Measurements from ENCODE around the gene PPP1R15B. TPM values are rescaled to one million over a fixed set of nuclear protein-coding genes. Genes with fewer than 3 reads are reported as not detected.

PPP1R15B gene
- total RNA-seq, 2 experiments from 2014 or later: 76.0 to 76.1 TPM

- H3K9me3 Mint-ChIP-seq: no peaks in the 10 kb centered on the region
- peaks cover 14% of the 10 kb centered on the region for H3K4me1 Mint-ChIP-seq
- H3K4me3 Mint-ChIP-seq: no peak overlapping the region
- CTCF ChIA-PET: no interaction called here
- no peak for DNase-seq
- no peaks in the 10 kb centered on the region for H3K36me3 Mint-ChIP-seq (ENCODE audit: low read depth)
- peaks cover 8% of the 10 kb centered on the region for H3K27me3 Mint-ChIP-seq
- POLR2A ChIA-PET: no interaction called here
- no peak overlapping the region for H3K27ac Mint-ChIP-seq
These were observed 44.9 kb downstream of the PPP1R15B start for GRCh38 chr1:204366759-204367158.

GRCh38 chr1:204363335-204364114 lies 48.1 kb downstream of the PPP1R15B start:
- ChIA-PET CTCF (interaction anchor here (0.6 to 6.0 kb wide), 43 partner anchors 9 to 1009 kb away, joined by 3 to 40 read pairs (median 4); partner anchors contain the start of genes ATP2B4, GOLT1A, PIK3C2B and REN), POLR2A (interaction anchor here (0.9 kb wide), 1 partner anchor 14 kb away, joined by 3 read pairs; no protein-coding TSS in a partner anchor)
- H3K4me3 Mint-ChIP-seq: peak overlapping the region; percentile 31
- peaks cover 10% of the 10 kb centered on the region for H3K27me3 Mint-ChIP-seq
- DNase-seq: peak; percentile 76
- no peaks in the 10 kb centered on the region for H3K9me3 Mint-ChIP-seq
- H3K36me3 Mint-ChIP-seq (ENCODE audit: low read depth): no peaks in the 10 kb centered on the region
- peaks cover 11% of the 10 kb centered on the region for H3K4me1 Mint-ChIP-seq
- no peak overlapping the region for H3K27ac Mint-ChIP-seq

- Mint-ChIP-seq H3K27ac (peak overlapping the region; percentile 27), H3K27me3 (peaks cover 10% of the 10 kb centered on the region), H3K4me1 (peaks cover 11% of the 10 kb centered on the region), H3K36me3 (ENCODE audit: low read depth) (no peaks in the 10 kb centered on the region), H3K4me3 (peak overlapping the region; percentile 31), H3K9me3 (no peaks in the 10 kb centered on the region)
- no peak for DNase-seq
- CTCF ChIA-PET: interaction anchor here (0.6 to 6.0 kb wide), 38 partner anchors 8 to 1010 kb away, joined by 3 to 40 read pairs (median 4); partner anchors contain the start of genes ATP2B4, GOLT1A, PIK3C2B and REN
- POLR2A ChIA-PET: interaction anchor here (0.9 kb wide), 1 partner anchor 15 kb away, joined by 3 read pairs; no protein-coding TSS in a partner anchor
These were observed 48.7 kb downstream of the PPP1R15B start for GRCh38 chr1:204362984-204363334.

DNA sequence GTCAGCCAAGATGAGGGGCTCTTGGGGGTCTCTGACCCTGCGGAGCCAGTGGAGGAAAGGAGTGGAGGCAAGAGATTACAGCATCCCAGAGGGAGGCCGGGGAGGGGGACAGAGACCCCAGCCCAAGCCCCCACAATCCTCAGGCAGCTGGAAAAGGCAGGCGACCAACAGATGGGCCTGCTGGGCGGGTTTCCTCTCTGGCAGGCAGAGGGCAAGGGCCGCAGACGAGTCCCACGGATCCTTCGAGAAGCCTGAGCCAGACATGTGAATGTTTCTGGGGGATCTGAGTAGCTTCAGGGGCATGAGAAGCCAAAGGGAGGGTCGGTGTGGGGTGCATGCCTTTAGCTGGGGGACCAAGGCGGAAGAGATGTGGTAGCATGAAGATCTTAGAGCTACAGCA lies 49.8 kb downstream of the PPP1R15B start:
- no peaks in the 10 kb centered on the region for H3K9me3 Mint-ChIP-seq
- H3K27me3 Mint-ChIP-seq: peaks cover 10% of the 10 kb centered on the region
- no peak overlapping the region for H3K27ac Mint-ChIP-seq
- no peaks in the 10 kb centered on the region for H3K36me3 Mint-ChIP-seq (ENCODE audit: low read depth)
- H3K4me1 Mint-ChIP-seq: peaks cover 11% of the 10 kb centered on the region
- ChIA-PET POLR2A (no interaction called here), CTCF (interaction anchor here (0.5 to 6.0 kb wide), 4 partner anchors 14 to 198 kb away, joined by 3 to 40 read pairs (median 14); no protein-coding TSS in a partner anchor)
- DNase-seq: no peak
- no peak overlapping the region for H3K4me3 Mint-ChIP-seq

DNA sequence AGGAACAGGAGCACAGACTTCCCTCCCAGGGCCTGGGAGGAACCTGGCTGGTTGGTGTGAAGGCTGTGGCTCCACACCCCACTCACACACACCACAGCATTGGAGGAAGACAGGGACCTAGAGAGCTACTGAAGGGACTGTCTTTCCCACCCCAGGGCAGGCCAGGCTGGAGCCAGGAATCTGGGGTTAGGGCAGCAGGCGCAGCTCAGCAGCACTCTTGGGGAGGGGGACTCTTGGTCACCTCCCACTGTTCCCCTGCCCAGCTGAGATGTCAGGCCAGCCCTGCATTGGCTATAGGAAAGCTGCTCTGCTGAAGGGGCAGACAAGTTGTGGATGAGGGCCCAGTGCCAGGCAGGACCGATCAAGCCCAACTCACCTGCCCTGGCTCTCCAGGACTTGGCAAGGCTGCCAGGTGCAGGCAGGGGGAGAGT lies 50.3 kb downstream of the PPP1R15B start:
- H3K4me3 Mint-ChIP-seq: no peak overlapping the region
- no peak for DNase-seq
- H3K36me3 Mint-ChIP-seq (ENCODE audit: low read depth): no peaks in the 10 kb centered on the region
- no peaks in the 10 kb centered on the region for H3K9me3 Mint-ChIP-seq
- H3K4me1 Mint-ChIP-seq: peaks cover 11% of the 10 kb centered on the region
- ChIA-PET CTCF (interaction anchor here (0.5 to 6.0 kb wide), 3 partner anchors 70 to 198 kb away, joined by 3 to 40 read pairs (median 23); no protein-coding TSS in a partner anchor), POLR2A (no interaction called here)
- peaks cover 10% of the 10 kb centered on the region for H3K27me3 Mint-ChIP-seq
- no peak overlapping the region for H3K27ac Mint-ChIP-seq

DNA sequence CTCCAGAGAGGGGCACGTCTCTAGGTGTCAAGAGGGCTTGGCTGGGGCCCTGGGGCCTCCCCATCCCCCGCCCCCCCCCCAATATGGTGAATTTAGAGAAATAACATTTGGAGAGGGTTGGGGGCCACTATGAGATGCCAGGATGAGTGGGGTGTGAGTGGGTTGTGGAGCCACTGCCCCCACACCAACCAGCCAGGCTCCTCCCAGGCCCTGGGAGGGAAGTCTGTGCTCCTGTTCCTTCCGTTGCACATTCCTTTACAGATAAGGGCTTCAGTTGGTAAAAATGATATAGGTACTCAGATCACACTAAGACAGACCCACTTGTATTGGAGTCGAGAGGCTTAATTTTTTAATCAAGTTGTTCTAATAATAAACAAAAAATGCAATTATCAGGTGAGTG lies 51.3 kb downstream of the PPP1R15B start:
- POLR2A ChIA-PET: no interaction called here
- H3K9me3 Mint-ChIP-seq: no peaks in the 10 kb centered on the region
- peaks cover 8% of the 10 kb centered on the region for H3K27me3 Mint-ChIP-seq
- no peak for DNase-seq
- H3K4me1 Mint-ChIP-seq: peaks cover 11% of the 10 kb centered on the region
- H3K27ac Mint-ChIP-seq: no peak overlapping the region
- H3K36me3 Mint-ChIP-seq (ENCODE audit: low read depth): no peaks in the 10 kb centered on the region
- CTCF ChIA-PET: interaction anchor here (6.0 kb wide), 1 partner anchor 197 kb away, joined by 40 read pairs; no protein-coding TSS in a partner anchor
- no peak overlapping the region for H3K4me3 Mint-ChIP-seq

GRCh38 chr1:204359474-204360255 lies 52.0 kb downstream of the PPP1R15B start, which contains the start of gene PLEKHA6:
PLEKHA6 (minus strand) TSS chr1:204359929; CDS start chr1:204273727, 86,202 bp downstream.
- POLR2A ChIA-PET: no interaction called here
- CTCF ChIA-PET: interaction anchor here (0.7 to 6.0 kb wide), 2 partner anchors 127 to 196 kb away, joined by 4 to 40 read pairs; no protein-coding TSS in a partner anchor
- H3K9me3 Mint-ChIP-seq: no peaks in the 10 kb centered on the region
- no peaks in the 10 kb centered on the region for H3K36me3 Mint-ChIP-seq (ENCODE audit: low read depth)
- no peak for DNase-seq
- no peak within 1 kb of the TSS for H3K4me3 Mint-ChIP-seq
- H3K4me1 Mint-ChIP-seq: peaks cover 11% of the 10 kb centered on the region
- H3K27me3 Mint-ChIP-seq: peaks cover 5% of the 10 kb centered on the region
- no peak within 1 kb of the TSS for H3K27ac Mint-ChIP-seq

DNA sequence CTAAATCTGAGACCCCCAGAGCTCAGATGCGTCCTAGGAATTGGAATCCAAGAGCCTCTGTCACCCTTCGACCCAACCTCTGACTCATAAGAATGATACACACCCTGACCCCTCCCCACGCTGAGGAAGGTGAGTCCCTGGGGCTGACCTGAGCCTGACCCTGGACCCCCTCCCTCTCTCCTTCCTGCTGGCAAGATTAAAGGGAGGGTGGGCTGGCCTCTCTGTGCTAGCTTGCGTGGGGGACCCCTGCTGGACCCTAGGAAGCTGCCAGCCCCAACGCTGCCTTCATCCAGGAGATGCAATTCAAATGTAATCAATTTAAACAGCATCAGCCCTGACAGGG lies 52.5 kb downstream of the PPP1R15B start:
- no peaks in the 10 kb centered on the region for H3K36me3 Mint-ChIP-seq (ENCODE audit: low read depth)
- H3K27me3 Mint-ChIP-seq: peaks cover 5% of the 10 kb centered on the region
- no peak overlapping the region for H3K4me3 Mint-ChIP-seq
- DNase-seq: no peak
- peaks cover 11% of the 10 kb centered on the region for H3K4me1 Mint-ChIP-seq
- no peaks in the 10 kb centered on the region for H3K9me3 Mint-ChIP-seq
- CTCF ChIA-PET: interaction anchor here (6.0 kb wide), 1 partner anchor 196 kb away, joined by 40 read pairs; no protein-coding TSS in a partner anchor
- POLR2A ChIA-PET: no interaction called here
- H3K27ac Mint-ChIP-seq: no peak overlapping the region

DNA sequence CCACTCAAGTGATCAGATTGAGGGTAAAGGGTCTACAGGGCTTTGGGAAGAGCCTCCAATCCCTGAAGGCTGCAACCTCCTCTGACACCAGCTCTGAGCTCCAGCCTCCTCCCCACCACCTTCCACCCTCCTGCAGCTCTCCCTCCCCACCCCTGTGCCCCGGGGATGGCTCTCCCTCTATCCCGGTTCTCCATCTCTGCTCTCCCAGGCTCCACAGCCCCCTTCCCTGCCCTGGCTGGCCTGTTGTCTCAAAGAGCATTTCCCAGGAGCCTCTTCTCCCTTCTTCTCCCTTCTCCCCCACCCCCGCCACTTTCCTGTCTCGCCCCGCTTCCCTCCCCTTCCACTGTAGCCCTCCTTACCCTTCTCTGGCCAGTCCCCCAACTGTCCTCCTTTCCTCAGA lies 53.0 kb downstream of the PPP1R15B start:
- no peak overlapping the region for H3K27ac Mint-ChIP-seq
- ChIA-PET CTCF (no interaction called here), POLR2A (no interaction called here)
- peaks cover 5% of the 10 kb centered on the region for H3K27me3 Mint-ChIP-seq
- no peaks in the 10 kb centered on the region for H3K9me3 Mint-ChIP-seq
- H3K4me3 Mint-ChIP-seq: no peak overlapping the region
- no peak for DNase-seq
- H3K4me1 Mint-ChIP-seq: peaks cover 6% of the 10 kb centered on the region
- no peaks in the 10 kb centered on the region for H3K36me3 Mint-ChIP-seq (ENCODE audit: low read depth)

DNA sequence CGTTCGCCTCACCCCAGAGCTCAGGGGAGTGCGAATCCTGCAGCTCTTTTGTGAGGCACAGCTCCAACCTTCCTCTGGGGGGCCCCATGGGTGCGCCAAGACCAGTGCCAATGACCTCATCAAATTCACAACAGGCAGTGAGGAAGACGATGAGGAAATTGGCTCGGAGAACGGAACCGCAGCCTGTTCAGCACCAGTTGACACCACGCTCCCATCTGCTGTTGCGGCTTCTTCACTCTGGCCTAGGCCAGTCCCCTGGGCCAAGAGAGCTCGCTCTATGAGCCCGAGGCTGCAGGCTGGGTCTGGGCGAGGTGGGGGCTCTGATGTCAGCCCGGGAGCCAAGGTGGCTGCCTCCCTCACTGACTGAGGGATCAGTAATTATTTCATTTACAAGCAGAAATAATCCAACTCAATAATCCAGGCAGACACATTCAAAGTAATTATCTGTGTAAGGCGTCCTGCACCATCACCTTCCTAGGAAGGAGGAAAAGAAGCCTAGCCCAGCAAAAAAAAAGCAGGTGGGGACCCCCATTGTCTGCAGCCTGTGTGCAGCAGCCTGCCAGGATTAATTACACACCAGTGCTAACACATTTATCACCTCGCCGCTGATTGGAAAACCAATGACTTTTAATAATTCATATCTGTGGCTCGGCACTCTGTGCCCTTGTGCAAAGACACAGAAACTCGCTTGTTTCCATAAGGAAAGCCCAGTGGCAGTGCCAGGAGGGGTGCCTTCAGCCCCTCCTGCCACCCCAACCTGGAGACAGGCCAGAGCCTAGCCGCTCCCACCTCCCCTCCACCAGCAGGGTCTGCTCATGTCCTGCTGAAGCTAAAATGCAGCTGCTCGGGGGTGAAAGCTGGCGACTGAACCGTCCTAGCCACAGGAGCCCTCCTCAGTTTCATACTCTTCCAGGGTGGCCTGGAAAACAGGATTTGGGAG lies 53.8 kb downstream of the PPP1R15B start:
- Mint-ChIP-seq H3K9me3 (no peaks in the 10 kb centered on the region), H3K4me1 (peaks cover 1% of the 10 kb centered on the region), H3K27ac (no peak overlapping the region), H3K36me3 (ENCODE audit: low read depth) (no peaks in the 10 kb centered on the region), H3K4me3 (no peak overlapping the region), H3K27me3 (peaks cover 5% of the 10 kb centered on the region)
- no peak for DNase-seq
- ChIA-PET CTCF (no interaction called here), POLR2A (no interaction called here)

- no peak overlapping the region for H3K4me3 Mint-ChIP-seq
- H3K9me3 Mint-ChIP-seq: no peaks in the 10 kb centered on the region
- H3K27ac Mint-ChIP-seq: no peak overlapping the region
- DNase-seq: no peak
- ChIA-PET CTCF (no interaction called here), POLR2A (no interaction called here)
- H3K27me3 Mint-ChIP-seq: peaks cover 4% of the 10 kb centered on the region
- no peaks in the 10 kb centered on the region for H3K4me1 Mint-ChIP-seq
- no peaks in the 10 kb centered on the region for H3K36me3 Mint-ChIP-seq (ENCODE audit: low read depth)
These were observed 54.6 kb downstream of the PPP1R15B start for GRCh38 chr1:204356997-204357396.

DNA sequence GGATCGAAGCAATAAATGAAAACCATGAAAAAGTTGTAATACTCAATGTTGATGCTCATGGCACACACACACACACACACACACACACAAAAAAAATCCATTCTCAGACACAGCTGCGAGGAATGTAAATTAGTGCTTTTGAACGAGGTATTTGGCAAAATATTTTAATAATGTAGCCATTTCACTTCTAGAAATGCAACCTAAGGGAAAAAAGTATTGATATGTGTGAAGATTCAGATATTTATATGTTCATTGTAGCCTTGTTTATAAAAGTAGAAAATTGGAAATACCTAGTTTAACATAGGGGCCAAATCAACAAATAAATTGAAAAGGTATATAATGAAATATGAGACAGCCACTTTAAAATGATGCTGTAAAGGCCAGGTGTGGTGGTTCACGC lies 55.7 kb downstream of the PPP1R15B start:
- ChIA-PET POLR2A (no interaction called here), CTCF (no interaction called here)
- no peak overlapping the region for H3K4me3 Mint-ChIP-seq
- no peaks in the 10 kb centered on the region for H3K36me3 Mint-ChIP-seq (ENCODE audit: low read depth)
- no peak for DNase-seq
- no peak overlapping the region for H3K27ac Mint-ChIP-seq
- H3K27me3 Mint-ChIP-seq: peaks cover 4% of the 10 kb centered on the region
- H3K4me1 Mint-ChIP-seq: no peaks in the 10 kb centered on the region
- no peaks in the 10 kb centered on the region for H3K9me3 Mint-ChIP-seq

Data from activated CD4-positive, alpha-beta memory T cell treated with anti-CD3 and anti-CD28 coated beads, Interleukin-2, amount 10 ng/mL, durations not matched to agents 7 days and 5 days (primary cell).